IMR-90 (cell line): ENCODE results near the gene KRTDAP.

ENCODE experiments used
- ELK1 ChIP-seq: fragments of 150-350 bp; IDR thresholded peaks from 2 replicates; pipeline ENCODE4 v1.6.1; 2016; ENCODE audit warnings: low read depth, mild to moderate bottlenecking, low read length, moderate library complexity, borderline replicate concordance
- MAZ ChIP-seq: IDR thresholded peaks from 2 replicates; pipeline ENCODE4 v1.6.1; 2012; ENCODE audit warnings: low read depth, mild to moderate bottlenecking, low read length, improper control_type of control experiment, moderate library complexity, borderline replicate concordance
- MXI1 ChIP-seq: IDR thresholded peaks from 2 replicates; pipeline ENCODE4 v1.6.1; 2012; ENCODE audit warnings: low read depth, mild to moderate bottlenecking, low read length, moderate library complexity, borderline replicate concordance
- POLR2A ChIP-seq: IDR thresholded peaks from 2 replicates; pipeline ENCODE4 v1.6.1; 2012; ENCODE audit warnings: mild to moderate bottlenecking, low read depth, low read length
- RAD21 ChIP-seq: IDR thresholded peaks from 2 replicates; pipeline ENCODE4 v1.6.1; 2012; ENCODE audit warnings: low read length, improper control_type of control experiment
- TF ChIP-seq, protein P1 (sequence below): conservative IDR thresholded peaks from 2 replicates; pipeline ENCODE4 v1.5.1; 2012; ENCODE audit warnings: mild to moderate bottlenecking, low read depth, low read length, improper control_type of control experiment

GRCh38 chr19:35459414-35460082 lies 30.7 kb downstream of the KRTDAP start:
- TF ChIP-seq, protein P1, sequence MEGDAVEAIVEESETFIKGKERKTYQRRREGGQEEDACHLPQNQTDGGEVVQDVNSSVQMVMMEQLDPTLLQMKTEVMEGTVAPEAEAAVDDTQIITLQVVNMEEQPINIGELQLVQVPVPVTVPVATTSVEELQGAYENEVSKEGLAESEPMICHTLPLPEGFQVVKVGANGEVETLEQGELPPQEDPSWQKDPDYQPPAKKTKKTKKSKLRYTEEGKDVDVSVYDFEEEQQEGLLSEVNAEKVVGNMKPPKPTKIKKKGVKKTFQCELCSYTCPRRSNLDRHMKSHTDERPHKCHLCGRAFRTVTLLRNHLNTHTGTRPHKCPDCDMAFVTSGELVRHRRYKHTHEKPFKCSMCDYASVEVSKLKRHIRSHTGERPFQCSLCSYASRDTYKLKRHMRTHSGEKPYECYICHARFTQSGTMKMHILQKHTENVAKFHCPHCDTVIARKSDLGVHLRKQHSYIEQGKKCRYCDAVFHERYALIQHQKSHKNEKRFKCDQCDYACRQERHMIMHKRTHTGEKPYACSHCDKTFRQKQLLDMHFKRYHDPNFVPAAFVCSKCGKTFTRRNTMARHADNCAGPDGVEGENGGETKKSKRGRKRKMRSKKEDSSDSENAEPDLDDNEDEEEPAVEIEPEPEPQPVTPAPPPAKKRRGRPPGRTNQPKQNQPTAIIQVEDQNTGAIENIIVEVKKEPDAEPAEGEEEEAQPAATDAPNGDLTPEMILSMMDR: no peak
- TF ChIP-seq MAZ: no peak
- TF ChIP-seq POLR2A: no peak
- TF ChIP-seq MXI1: no peak
- TF ChIP-seq RAD21: no peak
- TF ChIP-seq ELK1: no peak
